Esophagus squamous epithelium (tissue), 5 donors: ENCODE results near the gene SIRPD. TPM values are rescaled to one million over a fixed set of nuclear protein-coding genes. Genes with fewer than 3 reads are reported as not detected.

Source experiments
- DNase-seq: peaks from one replicate; lab custom pipeline; 2025; lab: John Stamatoyannopoulos, UW
- H3K27ac ChIP-seq, 4 donors: fragments of 200-600 bp; sonication (generic); one replicate each; pipeline ENCODE4 v1.5.1; 2016 to 2019; ENCODE audit warnings: mild to moderate bottlenecking in 1 of 4
- H3K27me3 ChIP-seq, 4 donors: fragments of 200-600 bp; sonication (generic); 1 replicate in 3 of 4; 2 replicates in 1 of 4; pipeline versions ENCODE4 v1.5.1 to v1.6.0; 2017 to 2021; ENCODE audit warnings: antibody characterized with exemption in 1 of 4
- H3K36me3 ChIP-seq, 3 donors: fragments of 200-600 bp; sonication (generic); one replicate each; pipeline ENCODE4 v1.5.1; 2016 to 2019
- H3K4me1 ChIP-seq, 3 donors: fragments of 200-600 bp; sonication (generic); one replicate each; pipeline ENCODE4 v1.5.1; 2017 to 2019
- H3K4me3 ChIP-seq, 4 donors: fragments of 200-600 bp; sonication (generic); 1 replicate in 3 of 4; 2 replicates in 1 of 4; pipeline ENCODE4 v1.5.1; 2016 to 2019; ENCODE audit warnings: mild to moderate bottlenecking in 2 of 4, moderate library complexity in 1 of 4
- H3K9me3 ChIP-seq, 3 donors: fragments of 200-600 bp; sonication (generic); one replicate each; pipeline ENCODE4 v1.5.1; 2016 to 2019
- POLR2A ChIP-seq, 4 donors: fragments of 450-650 bp; IDR thresholded peaks; one replicate each; pipeline ENCODE4 v1.6.1; 2017; ENCODE audit warnings: antibody characterized with exemption in 4 of 4, mild to moderate bottlenecking in 4 of 4, moderate library complexity in 3 of 4
- WGBS, 2 donors: methylation state at CpG; one replicate each; pipeline ENCODE4 v1.1.5; 2018; 5-methylcytosine and 5-hydroxymethylcytosine counted together
- intact Hi-C: fragments of 100-400 bp; cut with DNase I; formaldehyde crosslinking; loops from one replicate; pipeline ENCODE4 v1.15.0; 2022
- total RNA-seq, 4 donors: library from RNA; depleted of rRNA; stranded (reverse); fragments of >200 nt; gene quantifications; one replicate each; pipeline ENCODE4 v1.1.0, GENCODE V29; 2016
- TF ChIP-seq, protein P1 (sequence below), 6 experiments: fragments of 450-650 bp in 4 of 6; fragments of 200-600 bp in 2 of 6; sonication (generic) in 2 of 6; IDR thresholded peaks; one replicate each; pipeline ENCODE4 v1.5.1; 2016 to 2019; ENCODE audit warnings: antibody characterized with exemption in 6 of 6, mild to moderate bottlenecking in 4 of 6, moderate library complexity in 4 of 6
- donor health status: DM: yes; HTN: yes; CAD: no.

Gene SIRPD
- total RNA-seq, 4 donors from 2014 or later = not detected

- peaks cover 0 to 10% (median 0%) of the 10 kb centered on the region in 4 donors for H3K27me3 ChIP-seq
- 16 to 17% methylated on average over 1 of the region's 1 CpG for WGBS, 2 donors
Observed at GRCh38 chr20:1528811-1529210, 28.7 kb downstream of the SIRPD start.

GRCh38 chr20:1527923-1528322 lies 29.6 kb downstream of the SIRPD start:
- intact Hi-C loops = no loop called here
- Histone ChIP-seq H3K27ac (no peak overlapping the region), H3K9me3 (no peaks in the 10 kb centered on the region), H3K4me1 (no peaks in the 10 kb centered on the region), H3K36me3 (no peaks in the 10 kb centered on the region), H3K27me3 (peaks cover 0 to 5% (median 0%) of the 10 kb centered on the region in 4 donors), H3K4me3 (no peak overlapping the region)
- no peak for TF ChIP-seq POLR2A (IDR thresholded peaks at IDR 0.05)
- TF ChIP-seq, protein P1, sequence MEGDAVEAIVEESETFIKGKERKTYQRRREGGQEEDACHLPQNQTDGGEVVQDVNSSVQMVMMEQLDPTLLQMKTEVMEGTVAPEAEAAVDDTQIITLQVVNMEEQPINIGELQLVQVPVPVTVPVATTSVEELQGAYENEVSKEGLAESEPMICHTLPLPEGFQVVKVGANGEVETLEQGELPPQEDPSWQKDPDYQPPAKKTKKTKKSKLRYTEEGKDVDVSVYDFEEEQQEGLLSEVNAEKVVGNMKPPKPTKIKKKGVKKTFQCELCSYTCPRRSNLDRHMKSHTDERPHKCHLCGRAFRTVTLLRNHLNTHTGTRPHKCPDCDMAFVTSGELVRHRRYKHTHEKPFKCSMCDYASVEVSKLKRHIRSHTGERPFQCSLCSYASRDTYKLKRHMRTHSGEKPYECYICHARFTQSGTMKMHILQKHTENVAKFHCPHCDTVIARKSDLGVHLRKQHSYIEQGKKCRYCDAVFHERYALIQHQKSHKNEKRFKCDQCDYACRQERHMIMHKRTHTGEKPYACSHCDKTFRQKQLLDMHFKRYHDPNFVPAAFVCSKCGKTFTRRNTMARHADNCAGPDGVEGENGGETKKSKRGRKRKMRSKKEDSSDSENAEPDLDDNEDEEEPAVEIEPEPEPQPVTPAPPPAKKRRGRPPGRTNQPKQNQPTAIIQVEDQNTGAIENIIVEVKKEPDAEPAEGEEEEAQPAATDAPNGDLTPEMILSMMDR (IDR thresholded peaks at IDR 0.05) = no peak
- no peak for DNase-seq

More at GRCh38 chr20:1528811-1529210, 28.7 kb downstream of the SIRPD start:
- no peak for TF ChIP-seq POLR2A (IDR thresholded peaks at IDR 0.05)
- TF ChIP-seq, protein P1 (IDR thresholded peaks at IDR 0.05) = no peak
- intact Hi-C loops = no loop called here
- H3K4me3 ChIP-seq = no peak overlapping the region
- H3K4me1 ChIP-seq = no peaks in the 10 kb centered on the region
- no peaks in the 10 kb centered on the region for H3K9me3 ChIP-seq
- no peaks in the 10 kb centered on the region for H3K36me3 ChIP-seq
- no peak overlapping the region for H3K27ac ChIP-seq
- no peak for DNase-seq

DNA sequence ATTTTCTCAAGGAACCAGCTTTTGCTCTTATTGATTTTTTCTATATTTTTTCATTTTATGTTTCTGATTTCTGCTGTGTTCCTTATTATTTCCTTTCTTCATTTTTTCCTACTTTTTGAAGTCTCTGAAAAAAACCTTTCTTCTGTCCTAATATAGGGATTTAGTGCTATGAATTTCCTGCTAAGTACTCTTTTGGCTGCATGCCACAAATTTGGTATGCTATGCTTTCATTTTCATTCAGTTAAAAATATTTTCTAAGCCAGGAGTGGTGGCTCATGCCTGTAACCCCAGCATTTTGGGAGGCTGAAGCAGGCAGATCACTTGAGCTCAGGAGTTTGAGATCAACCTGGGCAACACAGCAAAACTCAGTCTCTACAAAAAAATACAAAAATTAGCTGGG lies 30.6 kb downstream of the SIRPD start:
- H3K4me3 ChIP-seq = no peak overlapping the region
- intact Hi-C loops = no loop called here
- DNase-seq = no peak

GRCh38 chr20:1526310-1526709 lies 31.2 kb downstream of the SIRPD start:
- no peak for TF ChIP-seq POLR2A (IDR thresholded peaks at IDR 0.05)
- TF ChIP-seq, protein P1 (IDR thresholded peaks at IDR 0.05) = no peak
- no peak for DNase-seq
- Histone ChIP-seq H3K4me1 (no peaks in the 10 kb centered on the region), H3K27ac (no peak overlapping the region), H3K27me3 (peaks cover 0 to 4% (median 0%) of the 10 kb centered on the region in 4 donors), H3K36me3 (no peaks in the 10 kb centered on the region), H3K4me3 (no peak overlapping the region), H3K9me3 (no peaks in the 10 kb centered on the region)
- intact Hi-C loops = no loop called here
- WGBS, 2 donors = 86 to 89% methylated on average over 1 of the region's 1 CpG

More for the DNA sequence above, 30.6 kb downstream of the SIRPD start:
- no peaks in the 10 kb centered on the region for H3K9me3 ChIP-seq
- H3K4me1 ChIP-seq = no peaks in the 10 kb centered on the region
- TF ChIP-seq, protein P1 (IDR thresholded peaks at IDR 0.05) = no peak
- no peak for TF ChIP-seq POLR2A (IDR thresholded peaks at IDR 0.05)
- peaks cover 0 to 5% (median 0%) of the 10 kb centered on the region in 4 donors for H3K27me3 ChIP-seq
- no peaks in the 10 kb centered on the region for H3K36me3 ChIP-seq
- no peak overlapping the region for H3K27ac ChIP-seq

GRCh38 chr20:1524004-1524403 lies 33.5 kb downstream of the SIRPD start:
- no peak for TF ChIP-seq POLR2A (IDR thresholded peaks at IDR 0.05)
- TF ChIP-seq, protein P1 (IDR thresholded peaks at IDR 0.05) = no peak
- Histone ChIP-seq H3K4me3 (no peak overlapping the region), H3K9me3 (no peaks in the 10 kb centered on the region), H3K27me3 (no peaks in the 10 kb centered on the region), H3K36me3 (no peaks in the 10 kb centered on the region), H3K27ac (no peak overlapping the region), H3K4me1 (no peaks in the 10 kb centered on the region)
- intact Hi-C loops = no loop called here
- DNase-seq = no peak
- 33 to 36% methylated on average over 4 of the region's 4 CpGs for WGBS, 2 donors
